Measurements from ENCODE around the gene ATXN1.
"Not testable (repeated sequence)": the region's sequence is repeated elsewhere in the genome, so short reads cannot be mapped to it uniquely, and the experiment has no call there.

ATXN1 gene

GRCh38 chr6:16618962-16619361, 142.3 kb downstream of the ATXN1 start:
- WGBS, 2 donors (ENCODE audit: extremely low coverage in 2 of 2, insufficient read length in 2 of 2, insufficient replicate concordance in 1 of 2), result no CpG with 5 or more reads among the region's 2 CpGs
- DNase-seq (ENCODE audit: low spot score), result no peak

GRCh38 chr6:16615215-16615614, 146.0 kb downstream of the ATXN1 start:
- not testable (repeated sequence) for H2BK5ac ChIP-seq (ENCODE audit: low read length); H3K18ac ChIP-seq (ENCODE audit: low read length); H2BK12ac ChIP-seq (ENCODE audit: low read length); H3K14ac ChIP-seq (ENCODE audit: low read length); H4K91ac ChIP-seq (ENCODE audit: low read depth, low read length, poor library complexity); H4K8ac ChIP-seq (ENCODE audit: low read depth, low read length); H2BK15ac ChIP-seq (ENCODE audit: low read length); H2BK120ac ChIP-seq (ENCODE audit: low read depth, low read length); H3K27ac ChIP-seq (replicated peaks; ENCODE audit: low read length); H3K23ac ChIP-seq (ENCODE audit: low read depth, low read length, poor library complexity); H3K9ac ChIP-seq (ENCODE audit: low read depth, low read length, poor library complexity); H3K27me3 ChIP-seq (ENCODE audit: control insufficient read depth in 3 of 3, insufficient read depth in 3 of 3, low read depth in 1 of 3, low read length in 3 of 3); H3K4me1 ChIP-seq (ENCODE audit: control insufficient read depth in 2 of 2, insufficient read depth in 1 of 2, low read depth in 1 of 2, low read length in 2 of 2); H3K4ac ChIP-seq (ENCODE audit: low read length); H3K4me2 ChIP-seq (ENCODE audit: insufficient read depth, low read length, poor library complexity, severe bottlenecking); DNase-seq (ENCODE audit: low spot score); H2AK5ac ChIP-seq (ENCODE audit: low read depth, low read length); H3K9me3 ChIP-seq (replicated peaks in 1 of 2; ENCODE audit: control insufficient read depth in 2 of 2, insufficient read depth in 1 of 2, low read depth in 1 of 2, low read length in 2 of 2); H2AFZ ChIP-seq (ENCODE audit: low read length); H3K36me3 ChIP-seq (replicated peaks in 1 of 2; ENCODE audit: control insufficient read depth in 2 of 2, insufficient read depth in 2 of 2, low read length in 2 of 2); H3K4me3 ChIP-seq (ENCODE audit: low read length in 2 of 2); H3K79me1 ChIP-seq (ENCODE audit: low read depth, low read length)
- WGBS, 2 donors (ENCODE audit: extremely low coverage in 2 of 2, insufficient read length in 2 of 2, insufficient replicate concordance in 1 of 2), result no CpG with 5 or more reads among the region's 6 CpGs

More at GRCh38 chr6:16618962-16619361, 142.3 kb downstream of the ATXN1 start:
- no peak overlapping the region for H2BK12ac ChIP-seq (ENCODE audit: low read length)
- no peak overlapping the region for H3K23ac ChIP-seq (ENCODE audit: low read depth, low read length, poor library complexity)
- no peak overlapping the region for H2BK5ac ChIP-seq (ENCODE audit: low read length)
- H3K9ac ChIP-seq (ENCODE audit: low read depth, low read length, poor library complexity), result no peak overlapping the region
- no peak overlapping the region for H2BK120ac ChIP-seq (ENCODE audit: low read depth, low read length)
- no peak overlapping the region for H3K14ac ChIP-seq (ENCODE audit: low read length)
- no peak overlapping the region for H2BK15ac ChIP-seq (ENCODE audit: low read length)
- no peak overlapping the region for H2AK5ac ChIP-seq (ENCODE audit: low read depth, low read length)
- H3K27me3 ChIP-seq (ENCODE audit: control insufficient read depth in 3 of 3, insufficient read depth in 3 of 3, low read depth in 1 of 3, low read length in 3 of 3), result no peaks in the 10 kb centered on the region
- no peak overlapping the region for H3K18ac ChIP-seq (ENCODE audit: low read length)
- H3K27ac ChIP-seq (replicated peaks; ENCODE audit: low read length), result no peak overlapping the region
- no peak overlapping the region for H4K91ac ChIP-seq (ENCODE audit: low read depth, low read length, poor library complexity)
- H3K9me3 ChIP-seq (replicated peaks in 1 of 2; ENCODE audit: control insufficient read depth in 2 of 2, insufficient read depth in 1 of 2, low read depth in 1 of 2, low read length in 2 of 2), result no peaks in the 10 kb centered on the region
- no peaks in the 10 kb centered on the region for H3K4me1 ChIP-seq (ENCODE audit: control insufficient read depth in 2 of 2, insufficient read depth in 1 of 2, low read depth in 1 of 2, low read length in 2 of 2)
- no peaks in the 10 kb centered on the region for H3K79me1 ChIP-seq (ENCODE audit: low read depth, low read length)
- H3K4ac ChIP-seq (ENCODE audit: low read length), result no peak overlapping the region
- no peaks in the 10 kb centered on the region for H3K36me3 ChIP-seq (replicated peaks in 1 of 2; ENCODE audit: control insufficient read depth in 2 of 2, insufficient read depth in 2 of 2, low read length in 2 of 2)
- H3K4me3 ChIP-seq (ENCODE audit: low read length in 2 of 2), result no peak overlapping the region
- no peak overlapping the region for H3K4me2 ChIP-seq (ENCODE audit: insufficient read depth, low read length, poor library complexity, severe bottlenecking)
- H4K8ac ChIP-seq (ENCODE audit: low read depth, low read length), result no peak overlapping the region
- H2AFZ ChIP-seq (ENCODE audit: low read length), result no peak overlapping the region

- not testable (repeated sequence) for H3K9ac ChIP-seq (ENCODE audit: low read depth, low read length, poor library complexity); H2BK120ac ChIP-seq (ENCODE audit: low read depth, low read length); H4K8ac ChIP-seq (ENCODE audit: low read depth, low read length); H3K4me3 ChIP-seq (ENCODE audit: low read length in 2 of 2); H3K9me3 ChIP-seq (replicated peaks in 1 of 2; ENCODE audit: control insufficient read depth in 2 of 2, insufficient read depth in 1 of 2, low read depth in 1 of 2, low read length in 2 of 2); H3K23ac ChIP-seq (ENCODE audit: low read depth, low read length, poor library complexity); H2AK5ac ChIP-seq (ENCODE audit: low read depth, low read length); H3K27me3 ChIP-seq (ENCODE audit: control insufficient read depth in 3 of 3, insufficient read depth in 3 of 3, low read depth in 1 of 3, low read length in 3 of 3); H3K36me3 ChIP-seq (replicated peaks in 1 of 2; ENCODE audit: control insufficient read depth in 2 of 2, insufficient read depth in 2 of 2, low read length in 2 of 2); H2BK15ac ChIP-seq (ENCODE audit: low read length); H3K4ac ChIP-seq (ENCODE audit: low read length); H3K18ac ChIP-seq (ENCODE audit: low read length); H4K91ac ChIP-seq (ENCODE audit: low read depth, low read length, poor library complexity); H3K4me1 ChIP-seq (ENCODE audit: control insufficient read depth in 2 of 2, insufficient read depth in 1 of 2, low read depth in 1 of 2, low read length in 2 of 2); H2BK5ac ChIP-seq (ENCODE audit: low read length); H3K14ac ChIP-seq (ENCODE audit: low read length); H3K27ac ChIP-seq (replicated peaks; ENCODE audit: low read length); H2BK12ac ChIP-seq (ENCODE audit: low read length); H3K79me1 ChIP-seq (ENCODE audit: low read depth, low read length); DNase-seq (ENCODE audit: low spot score); H3K4me2 ChIP-seq (ENCODE audit: insufficient read depth, low read length, poor library complexity, severe bottlenecking); H2AFZ ChIP-seq (ENCODE audit: low read length)
- no CpG with 5 or more reads among the region's 3 CpGs for WGBS, 2 donors (ENCODE audit: extremely low coverage in 2 of 2, insufficient read length in 2 of 2, insufficient replicate concordance in 1 of 2)
Observed at GRCh38 chr6:16614143-16614542, 147.1 kb downstream of the ATXN1 start.

- WGBS, 2 donors (ENCODE audit: extremely low coverage in 2 of 2, insufficient read length in 2 of 2, insufficient replicate concordance in 1 of 2), result no CpG with 5 or more reads among the region's 2 CpGs
- not testable (repeated sequence) for H2BK12ac ChIP-seq (ENCODE audit: low read length); H3K18ac ChIP-seq (ENCODE audit: low read length); H2BK5ac ChIP-seq (ENCODE audit: low read length); H3K14ac ChIP-seq (ENCODE audit: low read length); H2AK5ac ChIP-seq (ENCODE audit: low read depth, low read length); H3K27ac ChIP-seq (replicated peaks; ENCODE audit: low read length); H3K4me3 ChIP-seq (ENCODE audit: low read length in 2 of 2); DNase-seq (ENCODE audit: low spot score); H3K79me1 ChIP-seq (ENCODE audit: low read depth, low read length); H3K4me1 ChIP-seq (ENCODE audit: control insufficient read depth in 2 of 2, insufficient read depth in 1 of 2, low read depth in 1 of 2, low read length in 2 of 2); H4K91ac ChIP-seq (ENCODE audit: low read depth, low read length, poor library complexity); H4K8ac ChIP-seq (ENCODE audit: low read depth, low read length); H2BK15ac ChIP-seq (ENCODE audit: low read length); H3K4me2 ChIP-seq (ENCODE audit: insufficient read depth, low read length, poor library complexity, severe bottlenecking); H3K27me3 ChIP-seq (ENCODE audit: control insufficient read depth in 3 of 3, insufficient read depth in 3 of 3, low read depth in 1 of 3, low read length in 3 of 3); H3K36me3 ChIP-seq (replicated peaks in 1 of 2; ENCODE audit: control insufficient read depth in 2 of 2, insufficient read depth in 2 of 2, low read length in 2 of 2); H3K9ac ChIP-seq (ENCODE audit: low read depth, low read length, poor library complexity); H2AFZ ChIP-seq (ENCODE audit: low read length); H3K4ac ChIP-seq (ENCODE audit: low read length); H3K9me3 ChIP-seq (replicated peaks in 1 of 2; ENCODE audit: control insufficient read depth in 2 of 2, insufficient read depth in 1 of 2, low read depth in 1 of 2, low read length in 2 of 2); H3K23ac ChIP-seq (ENCODE audit: low read depth, low read length, poor library complexity); H2BK120ac ChIP-seq (ENCODE audit: low read depth, low read length)
Observed at GRCh38 chr6:16613504-16613903, 147.8 kb downstream of the ATXN1 start.
